Activated CD4-positive, CD25-positive, alpha-beta regulatory T cell treated with anti-CD3 and anti-CD28 coated beads, Interleukin-2, amount 50 U/mL, for 24 hours (primary cell): ENCODE results near the gene TEAD1.

ENCODE experiments used
- ATAC-seq, 2 donors: fragments of 150-1000 bp; cut with Tn5 transposase; one replicate each; pipeline ENCODE4 v1.10.0; 2021; ENCODE audit warnings: mild to moderate bottlenecking in 1 of 2, moderate library complexity in 1 of 2

The TEAD1 gene

GRCh38 chr11:12667646-12668045 lies 6.6 kb upstream of the TEAD1 start:
- ATAC-seq, result no peak

GRCh38 chr11:12668166-12668565 lies 6.1 kb upstream of the TEAD1 start:
- no peak for ATAC-seq

- no peak for ATAC-seq
These were observed 4.3 kb upstream of the TEAD1 start for GRCh38 chr11:12669930-12670329.

- no peak for ATAC-seq
These were observed 2.9 kb upstream of the TEAD1 start for GRCh38 chr11:12671370-12671769.

- peak in 1 of 2 donors; percentile 5 for ATAC-seq
These were observed 659 bp upstream of the TEAD1 start for GRCh38 chr11:12673601-12673923.

DNA sequence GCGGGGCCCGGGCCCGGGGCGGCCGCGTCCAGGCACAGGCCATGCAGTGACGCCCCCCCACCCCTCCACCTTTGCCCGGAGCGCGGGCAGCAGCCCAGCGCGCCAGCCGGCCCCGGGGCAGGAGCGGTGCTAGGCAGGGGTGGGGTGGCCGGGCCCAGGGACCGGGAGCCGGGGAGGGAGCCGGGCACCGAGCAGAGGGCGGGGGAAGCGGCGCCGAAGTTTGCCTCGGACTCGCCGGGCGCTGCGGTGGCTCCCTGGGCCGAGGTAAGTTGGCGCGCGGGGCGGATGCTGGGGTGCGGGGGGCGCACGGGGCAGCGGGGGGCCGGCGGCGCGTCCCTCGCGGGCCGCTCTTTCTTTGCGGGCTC lies 332 bp downstream of the TEAD1 start:
- ATAC-seq, result peak; percentile 15 to 40

DNA sequence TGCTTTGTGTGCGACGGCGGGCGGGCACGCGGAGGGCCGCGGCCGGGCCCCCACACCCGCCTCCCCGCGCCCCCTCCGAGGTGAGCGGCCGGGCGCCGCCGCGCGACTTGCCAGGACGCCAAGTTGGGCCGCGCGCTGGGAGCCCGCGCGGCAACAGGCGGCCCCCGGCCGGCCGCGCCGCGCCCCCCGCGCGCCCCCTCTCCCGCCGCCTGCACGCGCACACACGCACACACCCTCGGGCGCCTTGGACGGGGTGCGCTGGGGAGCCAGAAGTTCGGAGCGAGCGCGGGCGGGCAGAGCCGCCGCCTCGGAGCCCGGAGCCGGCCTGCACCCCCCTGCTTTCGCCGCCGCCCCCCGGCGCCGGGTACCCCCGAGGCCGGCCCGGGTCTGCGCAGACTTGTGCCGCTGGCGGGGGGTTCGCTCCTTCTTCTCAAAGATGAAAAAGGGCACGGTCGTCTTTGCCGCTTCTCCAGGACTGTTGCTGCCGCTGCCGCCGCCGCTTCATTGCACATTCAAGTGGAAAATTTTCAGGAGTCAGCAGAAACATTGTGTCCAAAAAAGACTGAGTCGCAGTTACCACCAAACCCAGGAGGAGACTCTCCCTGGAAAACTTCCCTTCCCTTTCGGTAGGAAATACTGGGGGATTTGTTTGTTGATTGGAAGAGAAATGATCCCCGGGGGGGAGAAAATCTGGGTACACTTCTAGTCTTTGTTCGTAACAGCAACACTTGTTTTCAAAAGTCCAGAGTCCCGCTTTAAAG lies 895 bp downstream of the TEAD1 start:
- ATAC-seq, result peak in 1 of 2 donors; percentile 6

GRCh38 chr11:12675951-12676711 lies 1.9 kb downstream of the TEAD1 start:
- no peak for ATAC-seq

GRCh38 chr11:12677131-12677530 lies 2.9 kb downstream of the TEAD1 start:
- no peak for ATAC-seq

DNA sequence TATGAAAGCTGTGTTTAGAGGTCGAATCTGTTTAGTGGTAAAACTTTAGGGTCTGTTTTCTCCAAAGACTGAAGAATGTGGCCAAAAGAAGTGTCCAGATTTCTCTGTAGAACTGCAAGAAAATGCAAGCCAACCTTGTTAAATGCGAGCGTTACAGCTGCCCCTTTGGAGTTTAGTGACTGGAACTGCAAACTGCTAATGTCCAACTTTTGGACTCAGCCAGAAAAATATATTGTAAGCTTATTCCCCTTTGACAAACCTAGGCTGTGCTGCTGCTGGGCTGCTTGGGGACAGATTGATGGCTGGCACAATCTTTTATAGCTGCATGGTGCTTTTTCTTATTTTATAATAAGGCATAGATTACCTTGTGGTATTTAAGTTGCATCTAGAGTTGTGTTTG lies 3.9 kb downstream of the TEAD1 start:
- ATAC-seq, result no peak

GRCh38 chr11:12678991-12679390 lies 4.8 kb downstream of the TEAD1 start:
- no peak for ATAC-seq

DNA sequence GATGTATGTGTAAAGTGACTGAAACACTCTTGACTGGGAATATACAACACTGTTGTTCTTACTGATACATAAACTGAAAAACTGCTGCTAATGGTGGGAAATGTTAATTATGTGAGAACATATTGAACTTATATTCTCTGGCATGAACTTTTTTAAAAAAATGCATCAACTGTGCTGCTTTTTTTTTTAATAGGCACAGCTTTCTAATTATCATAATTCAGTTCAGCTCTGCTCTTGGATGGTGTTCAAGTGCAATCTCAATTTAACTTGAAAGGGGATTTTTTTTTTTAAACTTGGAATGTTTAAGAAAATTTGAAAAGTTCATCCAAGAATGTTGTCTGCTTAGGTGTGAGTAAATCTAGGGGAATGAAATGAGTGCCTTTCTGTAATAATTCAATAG lies 5.2 kb downstream of the TEAD1 start:
- no peak for ATAC-seq

- ATAC-seq, result no peak
These were observed 6.2 kb downstream of the TEAD1 start for GRCh38 chr11:12680246-12680939.

DNA sequence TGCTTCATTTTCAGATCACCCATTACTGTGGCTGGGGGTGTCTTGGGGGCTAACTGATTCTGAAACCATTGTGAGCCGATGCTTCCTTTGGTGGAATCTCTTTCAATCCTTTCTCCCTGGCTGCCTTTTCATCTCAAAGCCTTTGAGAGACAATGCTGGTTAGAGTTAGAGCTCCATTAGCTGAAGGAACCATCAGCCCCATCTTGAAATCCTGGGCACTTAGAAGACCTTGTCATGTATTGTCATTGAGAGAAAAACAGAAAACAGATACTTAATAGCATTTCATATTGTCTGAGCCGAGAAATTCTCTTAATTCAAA lies 6.7 kb downstream of the TEAD1 start:
- ATAC-seq, result no peak

DNA sequence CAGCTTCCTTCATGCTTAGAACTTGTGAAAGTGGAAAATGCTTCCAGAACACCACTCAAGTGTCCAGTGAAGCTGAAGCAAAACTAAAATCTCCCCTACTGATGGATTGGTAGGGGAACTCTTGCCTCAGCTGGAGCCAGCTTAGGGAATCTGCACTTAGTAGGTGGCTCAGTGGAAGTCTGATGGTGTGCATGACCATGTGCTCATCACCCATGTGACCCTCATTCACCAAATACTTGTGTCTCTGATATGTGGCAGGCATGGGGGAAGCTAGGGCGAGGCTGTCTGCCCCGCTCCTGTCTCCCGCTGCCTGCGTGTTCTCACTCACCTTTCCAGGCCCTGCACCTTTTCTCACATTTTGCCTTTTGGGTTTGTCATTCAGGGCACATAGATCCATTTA lies 7.2 kb downstream of the TEAD1 start:
- ATAC-seq, result no peak

GRCh38 chr11:12682288-12682687 lies 8.1 kb downstream of the TEAD1 start:
- ATAC-seq, result no peak

DNA sequence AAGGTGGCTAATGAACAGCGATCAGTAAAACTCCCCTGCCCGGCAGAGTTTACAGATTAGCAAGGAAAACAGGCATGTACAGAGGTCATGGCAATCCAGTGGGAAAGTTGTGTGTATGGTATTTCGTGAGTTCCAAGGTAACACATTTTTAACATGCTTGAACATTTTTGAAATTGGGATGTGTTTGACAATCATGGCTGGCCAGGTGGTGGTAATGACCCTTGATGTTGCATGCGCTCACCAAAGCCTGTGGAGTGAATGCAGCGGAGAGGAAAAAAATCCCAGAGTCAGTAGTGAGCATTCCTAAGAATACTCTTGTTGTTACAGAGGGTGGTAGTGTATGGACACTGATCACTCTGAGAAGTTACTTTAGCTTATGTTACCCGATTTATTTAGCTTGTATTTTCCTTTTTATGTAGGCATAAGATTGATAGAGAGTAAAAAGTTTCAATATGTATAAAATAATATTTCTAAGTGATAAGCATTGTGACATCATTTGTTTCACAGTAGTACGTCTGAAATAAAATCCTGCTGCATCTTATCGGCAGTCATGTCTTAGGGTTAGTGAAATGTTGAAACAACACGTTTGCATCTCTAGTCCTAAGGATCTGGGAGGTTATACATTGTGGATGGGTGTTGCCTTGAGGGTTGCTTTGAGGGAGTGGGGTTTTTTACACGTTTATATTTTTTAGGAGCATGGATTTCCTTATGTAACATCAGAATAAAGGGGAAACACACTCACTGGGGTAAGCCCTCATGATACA lies 8.7 kb downstream of the TEAD1 start:
- ATAC-seq, result no peak

- ATAC-seq, result no peak
These were observed 9.7 kb downstream of the TEAD1 start for GRCh38 chr11:12683874-12684273.

GRCh38 chr11:12684315-12684714 lies 10.1 kb downstream of the TEAD1 start:
- ATAC-seq, result no peak

GRCh38 chr11:12684816-12685215 lies 10.6 kb downstream of the TEAD1 start:
- ATAC-seq, result no peak

GRCh38 chr11:12685229-12685628 lies 11.0 kb downstream of the TEAD1 start:
- no peak for ATAC-seq

- peak in 1 of 2 donors; percentile 41 for ATAC-seq
These were observed 12.2 kb downstream of the TEAD1 start for GRCh38 chr11:12686246-12687060.
